ENCODE results near the gene RADX.

Gene RADX

GRCh38 chrX:106621836-106622235 lies 10.1 kb downstream of the RADX start (continued):
- TF ChIP-seq ZNF37A (tag by site-specific recombination; IDR thresholded peaks at IDR 0.05) (no peak), ZNF701 (tag by site-specific recombination; IDR thresholded peaks at IDR 0.05) (no peak), ZNF555 (tag by site-specific recombination; conservative IDR thresholded peaks at IDR 0.05) (no peak), GLI4 (tag by site-specific recombination; IDR thresholded peaks at IDR 0.05) (no peak)
- TF ChIP-seq, protein P1, sequence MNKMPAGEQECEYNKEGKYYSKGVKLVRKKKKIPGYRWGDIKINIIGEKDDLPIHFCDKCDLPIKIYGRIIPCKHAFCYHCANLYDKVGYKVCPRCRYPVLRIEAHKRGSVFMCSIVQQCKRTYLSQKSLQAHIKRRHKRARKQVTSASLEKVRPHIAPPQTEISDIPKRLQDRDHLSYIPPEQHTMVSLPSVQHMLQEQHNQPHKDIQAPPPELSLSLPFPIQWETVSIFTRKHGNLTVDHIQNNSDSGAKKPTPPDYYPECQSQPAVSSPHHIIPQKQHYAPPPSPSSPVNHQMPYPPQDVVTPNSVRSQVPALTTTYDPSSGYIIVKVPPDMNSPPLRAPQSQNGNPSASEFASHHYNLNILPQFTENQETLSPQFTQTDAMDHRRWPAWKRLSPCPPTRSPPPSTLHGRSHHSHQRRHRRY (tag by site-specific recombination; IDR thresholded peaks at IDR 0.05), result no peak
- TF ChIP-seq, protein P2, sequence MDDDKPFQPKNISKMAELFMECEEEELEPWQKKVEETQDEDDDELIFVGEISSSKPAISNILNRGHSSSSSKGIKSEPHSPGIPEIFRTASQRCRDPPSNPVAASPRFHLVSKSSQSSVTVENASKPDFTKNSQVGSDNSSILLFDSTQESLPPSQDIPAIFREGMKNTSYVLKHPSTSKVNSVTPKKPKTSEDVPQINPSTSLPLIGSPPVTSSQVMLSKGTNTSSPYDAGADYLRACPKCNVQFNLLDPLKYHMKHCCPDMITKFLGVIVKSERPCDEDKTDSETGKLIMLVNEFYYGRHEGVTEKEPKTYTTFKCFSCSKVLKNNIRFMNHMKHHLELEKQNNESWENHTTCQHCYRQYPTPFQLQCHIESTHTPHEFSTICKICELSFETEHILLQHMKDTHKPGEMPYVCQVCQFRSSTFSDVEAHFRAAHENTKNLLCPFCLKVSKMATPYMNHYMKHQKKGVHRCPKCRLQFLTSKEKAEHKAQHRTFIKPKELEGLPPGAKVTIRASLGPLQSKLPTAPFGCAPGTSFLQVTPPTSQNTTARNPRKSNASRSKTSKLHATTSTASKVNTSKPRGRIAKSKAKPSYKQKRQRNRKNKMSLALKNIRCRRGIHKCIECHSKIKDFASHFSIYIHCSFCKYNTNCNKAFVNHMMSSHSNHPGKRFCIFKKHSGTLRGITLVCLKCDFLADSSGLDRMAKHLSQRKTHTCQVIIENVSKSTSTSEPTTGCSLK (tag by site-specific recombination; IDR thresholded peaks at IDR 0.05), result no peak

DNA sequence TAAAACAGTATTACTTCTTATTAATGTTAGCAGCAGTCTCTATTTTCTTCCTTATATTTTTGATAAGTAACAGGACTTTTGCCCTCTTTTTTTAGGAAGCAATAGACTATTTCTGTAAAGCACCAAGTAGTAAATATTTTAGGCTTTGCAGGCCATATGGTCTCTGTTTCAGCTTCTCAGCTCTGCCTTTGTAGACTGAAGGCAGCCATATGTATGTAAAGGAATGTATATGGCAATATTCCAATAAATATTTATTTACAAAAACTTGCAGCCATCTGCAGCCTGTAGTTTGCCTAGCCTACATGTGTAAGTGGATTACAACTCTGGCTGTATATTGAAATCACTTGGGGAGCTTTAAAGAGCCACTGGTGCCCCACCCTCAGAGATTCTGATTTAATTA lies 15.0 kb downstream of the RADX start:
- Histone ChIP-seq H3K27ac (ENCODE audit: extremely low read depth, low read depth, low read length) (no peak overlapping the region), H3K4me1 (ENCODE audit: control insufficient read depth, insufficient read depth, low read length) (no peaks in the 10 kb centered on the region), H3K9me3 (ENCODE audit: control insufficient read depth, insufficient read depth, low read depth, low read length) (no peaks in the 10 kb centered on the region), H3K4me3 (ENCODE audit: low read depth, low read length) (no peak overlapping the region), H3K36me3 (ENCODE audit: control insufficient read depth in 2 of 2, insufficient read depth in 1 of 2, low read length in 2 of 2) (peaks cover 22 to 45% of the 10 kb centered on the region in 2 experiments)
- ChIA-PET CTCF (no interaction called here), POLR2A (no interaction called here)
- no peak for TF ChIP-seq ZNF624 (tag by site-specific recombination; IDR thresholded peaks at IDR 0.05)
- no peak for TF ChIP-seq PRDM6 (tag by site-specific recombination; IDR thresholded peaks at IDR 0.05)
- TF ChIP-seq SP2 (tag by site-specific recombination; IDR thresholded peaks at IDR 0.05), result no peak
- no peak for TF ChIP-seq ZNF433 (tag by site-specific recombination; IDR thresholded peaks at IDR 0.05; ENCODE audit: low read depth)
- no peak for TF ChIP-seq ATF2 (tag by site-specific recombination; IDR thresholded peaks at IDR 0.05; ENCODE audit: low read depth)
- TF ChIP-seq ZNF140 (tag by site-specific recombination; IDR thresholded peaks at IDR 0.05), result no peak
- TF ChIP-seq ZNF621 (tag by site-specific recombination; IDR thresholded peaks at IDR 0.05), result no peak
- no peak for TF ChIP-seq ZNF214 (tag by site-specific recombination; IDR thresholded peaks at IDR 0.05; ENCODE audit: borderline replicate concordance)
- no peak for TF ChIP-seq ZNF274 (IDR thresholded peaks at IDR 0.05; ENCODE audit: low read length)
- no peak for TF ChIP-seq ZNF274 (tag by site-specific recombination; IDR thresholded peaks at IDR 0.05; ENCODE audit: borderline replicate concordance)
- no peak for TF ChIP-seq ZNF292 (tag by site-specific recombination; IDR thresholded peaks at IDR 0.05; ENCODE audit: borderline replicate concordance, low read depth)
- TF ChIP-seq ZNF24 (tag by site-specific recombination; IDR thresholded peaks at IDR 0.05), result no peak
- no peak for TF ChIP-seq ZNF239 (tag by site-specific recombination; IDR thresholded peaks at IDR 0.05)
- TF ChIP-seq ZBTB8A (tag by site-specific recombination; IDR thresholded peaks at IDR 0.05), result no peak
- TF ChIP-seq ZNF37A (tag by site-specific recombination; IDR thresholded peaks at IDR 0.05), result no peak
- TF ChIP-seq ZBTB7A (tag by site-specific recombination; IDR thresholded peaks at IDR 0.05; ENCODE audit: low read depth), result no peak
- TF ChIP-seq ZNF558 (tag by site-specific recombination; IDR thresholded peaks at IDR 0.05), result no peak
- TF ChIP-seq ZNF510 (tag by site-specific recombination; IDR thresholded peaks at IDR 0.05; ENCODE audit: insufficient replicate concordance), result no peak
- TF ChIP-seq HOXD13 (CRISPR knock-in tag; IDR thresholded peaks at IDR 0.05; ENCODE audit: borderline replicate concordance), result no peak
- TF ChIP-seq CTCF (tag by site-specific recombination; IDR thresholded peaks at IDR 0.05), result no peak
